ENCODE data around the gene MZT1.

DNA sequence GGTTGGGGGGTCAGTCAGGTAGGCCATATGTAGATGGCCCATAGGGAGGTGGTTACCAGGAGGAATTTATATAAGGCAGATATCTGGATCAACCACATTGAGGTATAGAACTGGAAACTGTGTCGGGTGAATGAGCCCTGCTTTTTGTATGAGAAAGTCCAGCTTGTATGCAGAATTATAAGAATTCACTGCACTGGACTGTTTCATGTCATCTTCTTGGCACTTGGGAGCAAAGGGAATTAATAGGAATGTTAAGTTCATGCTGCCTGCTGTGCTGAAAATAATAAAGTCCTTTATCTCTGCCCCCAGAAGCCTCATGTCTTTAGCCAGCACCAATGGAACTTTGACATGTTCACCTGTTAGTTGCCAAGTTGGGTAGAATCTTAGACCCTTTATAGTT lies 12.6 kb upstream of the MZT1 start:
- TF ChIP-seq MYC (IDR thresholded peaks at IDR 0.05; ENCODE audit: insufficient read depth, insufficient read length, insufficient replicate concordance, low read length, severe bottlenecking) (no peak), PML (IDR thresholded peaks at IDR 0.05; ENCODE audit: low read length) (no peak), TCF12 (IDR thresholded peaks at IDR 0.05; ENCODE audit: low read depth, low read length) (no peak)
- TF ChIP-seq, protein P1, sequence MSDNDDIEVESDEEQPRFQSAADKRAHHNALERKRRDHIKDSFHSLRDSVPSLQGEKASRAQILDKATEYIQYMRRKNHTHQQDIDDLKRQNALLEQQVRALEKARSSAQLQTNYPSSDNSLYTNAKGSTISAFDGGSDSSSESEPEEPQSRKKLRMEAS (IDR thresholded peaks at IDR 0.05; ENCODE audit: low read depth, low read length), result no peak
- TF ChIP-seq, protein P2, sequence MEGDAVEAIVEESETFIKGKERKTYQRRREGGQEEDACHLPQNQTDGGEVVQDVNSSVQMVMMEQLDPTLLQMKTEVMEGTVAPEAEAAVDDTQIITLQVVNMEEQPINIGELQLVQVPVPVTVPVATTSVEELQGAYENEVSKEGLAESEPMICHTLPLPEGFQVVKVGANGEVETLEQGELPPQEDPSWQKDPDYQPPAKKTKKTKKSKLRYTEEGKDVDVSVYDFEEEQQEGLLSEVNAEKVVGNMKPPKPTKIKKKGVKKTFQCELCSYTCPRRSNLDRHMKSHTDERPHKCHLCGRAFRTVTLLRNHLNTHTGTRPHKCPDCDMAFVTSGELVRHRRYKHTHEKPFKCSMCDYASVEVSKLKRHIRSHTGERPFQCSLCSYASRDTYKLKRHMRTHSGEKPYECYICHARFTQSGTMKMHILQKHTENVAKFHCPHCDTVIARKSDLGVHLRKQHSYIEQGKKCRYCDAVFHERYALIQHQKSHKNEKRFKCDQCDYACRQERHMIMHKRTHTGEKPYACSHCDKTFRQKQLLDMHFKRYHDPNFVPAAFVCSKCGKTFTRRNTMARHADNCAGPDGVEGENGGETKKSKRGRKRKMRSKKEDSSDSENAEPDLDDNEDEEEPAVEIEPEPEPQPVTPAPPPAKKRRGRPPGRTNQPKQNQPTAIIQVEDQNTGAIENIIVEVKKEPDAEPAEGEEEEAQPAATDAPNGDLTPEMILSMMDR (IDR thresholded peaks at IDR 0.05 in 2 of 3, conservative IDR thresholded peaks at IDR 0.05 in 1 of 3; ENCODE audit: control insufficient read depth in 2 of 3, extremely low read depth in 1 of 3, insufficient read depth in 1 of 3, low read depth in 3 of 3, low read length in 3 of 3), result no peak

Measured in GM12878 (cell line).